Calu3 (cell line): ENCODE data around the gene PRF1. TPM values are rescaled to one million over a fixed set of nuclear protein-coding genes. Genes with fewer than 3 reads are reported as not detected.
A peak's percentile ranks its signal among the peaks of the same experiment; 100 is the strongest.

Experiments
- BruUV-seq: library from RNA; stranded (reverse); fragments of 400-500 nt; replicated peaks from 2 replicates; lab custom pipeline; 2021; lab: Mats Ljungman, UMichigan
- CTCF ChIA-PET: fragments of 300-600 bp; sonication (Branson Sonifier 250); formaldehyde crosslinking; loops from one replicate; lab custom pipeline; 2022; ENCODE audit warnings: antibody characterized with exemption; lab: Charles Lee
- DNase-seq: peaks from one replicate; pipeline ENCODE4 v3.0.0; 2022
- H3K27ac Mint-ChIP-seq: one replicate; pipeline ENCODE4 v1.8.0; 2022; ENCODE audit warnings: mixed read lengths; ENCODE audit not compliant: unreplicated experiment
- H3K27me3 Mint-ChIP-seq: one replicate; pipeline ENCODE4 v1.8.0; 2022; ENCODE audit warnings: mixed read lengths; ENCODE audit not compliant: unreplicated experiment
- H3K36me3 Mint-ChIP-seq: one replicate; pipeline ENCODE4 v1.8.0; 2022; ENCODE audit warnings: mild to moderate bottlenecking, moderate library complexity, mixed read lengths; ENCODE audit not compliant: insufficient read depth, unreplicated experiment
- H3K4me1 Mint-ChIP-seq: one replicate; pipeline ENCODE4 v1.8.0; 2022; ENCODE audit warnings: mild to moderate bottlenecking, low read depth, mixed read lengths; ENCODE audit not compliant: unreplicated experiment
- H3K4me3 Mint-ChIP-seq: one replicate; pipeline ENCODE4 v1.8.0; 2022; ENCODE audit warnings: mild to moderate bottlenecking, low read depth, moderate library complexity, mixed read lengths; ENCODE audit not compliant: unreplicated experiment
- H3K9me3 Mint-ChIP-seq: one replicate; pipeline ENCODE4 v1.8.0; 2022; ENCODE audit warnings: low read depth, mixed read lengths; ENCODE audit not compliant: unreplicated experiment
- intact Hi-C: fragments of 100-400 bp; cut with micrococcal nuclease; formaldehyde crosslinking; loops from one replicate; pipeline ENCODE4 v1.10.0; 2022; ENCODE audit not compliant: unreplicated experiment
- total RNA-seq: library from RNA; stranded (reverse); gene quantifications from 2 replicates; pipeline ENCODE4 v1.2.3, GENCODE V29; 2022
- TF ChIP-seq, protein P1 (sequence below): fragments of 200-600 bp; IDR thresholded peaks from one replicate; pipeline ENCODE4 v1.8.0; 2022; ENCODE audit warnings: antibody characterized with exemption; ENCODE audit not compliant: unreplicated experiment

Gene PRF1
- total RNA-seq, 1 experiment from 2014 or later: not detected

DNA sequence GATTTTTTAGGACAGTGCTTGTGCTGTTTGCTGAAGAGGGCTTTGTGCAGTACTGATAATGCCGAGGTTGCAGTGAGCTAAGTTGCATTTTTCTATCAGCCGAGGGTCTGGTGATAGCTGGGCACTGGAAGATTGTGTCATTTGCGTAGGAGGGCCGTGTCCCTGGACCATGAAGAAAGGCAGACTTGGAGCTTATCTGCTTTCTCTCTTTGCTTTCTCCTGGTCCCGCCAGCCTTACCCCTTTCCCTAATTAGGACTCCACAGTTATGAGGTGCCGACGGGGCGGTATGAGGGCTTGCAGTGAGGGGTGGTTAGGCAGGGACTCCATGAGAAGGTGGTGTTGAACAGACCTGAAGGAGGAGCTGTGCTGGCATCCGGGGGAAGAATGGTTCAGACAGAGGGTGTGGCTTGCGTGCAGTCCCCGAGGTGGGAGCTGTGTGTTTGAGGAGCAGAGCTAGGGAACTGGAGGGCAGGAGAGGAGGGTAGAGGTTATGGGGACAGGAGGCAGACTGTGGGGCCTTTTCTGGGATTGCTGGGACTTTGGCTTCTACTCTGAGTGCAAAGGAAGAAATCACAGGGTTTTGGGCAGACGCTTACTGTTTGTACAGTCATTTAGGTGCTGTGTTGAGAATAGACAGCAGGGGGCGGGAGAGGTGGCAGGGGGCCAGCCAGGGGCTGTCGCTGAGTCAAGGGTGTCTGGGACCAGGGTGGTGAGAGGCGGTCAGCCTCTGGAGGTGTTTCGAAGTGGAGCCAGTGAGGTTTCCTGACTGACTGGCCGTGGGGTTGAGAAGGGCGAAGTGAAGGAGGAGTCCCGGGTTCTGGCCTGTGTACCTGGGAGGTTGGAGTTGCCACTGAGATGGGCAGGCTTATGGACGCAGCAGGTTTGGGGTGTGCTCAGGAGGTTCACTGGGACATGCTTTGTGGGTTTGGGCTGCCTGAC is 43.4 kb downstream of the PRF1 start:
- H3K9me3 Mint-ChIP-seq: no peaks in the 10 kb centered on the region
- H3K4me3 Mint-ChIP-seq: peak overlapping the region; percentile 46
- BruUV-seq: no TSS peak
- H3K27me3 Mint-ChIP-seq: peaks cover 73% of the 10 kb centered on the region
- peaks cover 20% of the 10 kb centered on the region for H3K4me1 Mint-ChIP-seq
- CTCF ChIA-PET: interaction anchor here (0.6 to 1.3 kb wide), 8 partner anchors 9 to 200 kb away, joined by 3 to 7 read pairs (median 4); no protein-coding TSS in a partner anchor
- no peak overlapping the region for H3K27ac Mint-ChIP-seq
- TF ChIP-seq, protein P1, sequence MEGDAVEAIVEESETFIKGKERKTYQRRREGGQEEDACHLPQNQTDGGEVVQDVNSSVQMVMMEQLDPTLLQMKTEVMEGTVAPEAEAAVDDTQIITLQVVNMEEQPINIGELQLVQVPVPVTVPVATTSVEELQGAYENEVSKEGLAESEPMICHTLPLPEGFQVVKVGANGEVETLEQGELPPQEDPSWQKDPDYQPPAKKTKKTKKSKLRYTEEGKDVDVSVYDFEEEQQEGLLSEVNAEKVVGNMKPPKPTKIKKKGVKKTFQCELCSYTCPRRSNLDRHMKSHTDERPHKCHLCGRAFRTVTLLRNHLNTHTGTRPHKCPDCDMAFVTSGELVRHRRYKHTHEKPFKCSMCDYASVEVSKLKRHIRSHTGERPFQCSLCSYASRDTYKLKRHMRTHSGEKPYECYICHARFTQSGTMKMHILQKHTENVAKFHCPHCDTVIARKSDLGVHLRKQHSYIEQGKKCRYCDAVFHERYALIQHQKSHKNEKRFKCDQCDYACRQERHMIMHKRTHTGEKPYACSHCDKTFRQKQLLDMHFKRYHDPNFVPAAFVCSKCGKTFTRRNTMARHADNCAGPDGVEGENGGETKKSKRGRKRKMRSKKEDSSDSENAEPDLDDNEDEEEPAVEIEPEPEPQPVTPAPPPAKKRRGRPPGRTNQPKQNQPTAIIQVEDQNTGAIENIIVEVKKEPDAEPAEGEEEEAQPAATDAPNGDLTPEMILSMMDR: peak; percentile 71
- intact Hi-C loops: loop anchor here (1.0 kb wide), 1 partner anchor 19 kb away; no protein-coding TSS in a partner anchor
- DNase-seq: peak; percentile 86
- peaks cover 9% of the 10 kb centered on the region for H3K36me3 Mint-ChIP-seq

DNA sequence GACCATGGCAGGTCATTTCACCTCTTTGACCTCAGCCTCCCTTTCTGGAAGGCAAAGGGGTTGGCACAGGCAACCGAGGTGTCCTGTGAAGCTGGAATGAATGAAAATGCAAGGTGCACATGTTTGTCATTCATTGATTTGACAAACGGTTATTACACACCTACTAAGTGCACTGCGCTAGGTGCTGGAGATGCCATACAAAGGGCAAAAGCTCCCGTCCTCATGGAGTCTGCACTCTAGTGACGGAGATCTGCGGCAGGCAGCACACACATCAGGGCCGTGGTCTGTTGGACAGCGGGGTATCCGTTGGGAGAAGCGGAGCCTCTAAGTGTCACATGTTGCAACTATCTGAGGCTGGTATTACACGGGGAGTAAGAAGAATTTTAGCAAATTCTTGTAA is 44.2 kb downstream of the PRF1 start:
- H3K27ac Mint-ChIP-seq: no peak overlapping the region
- no TSS peak for BruUV-seq
- TF ChIP-seq, protein P1: no peak
- no peak for DNase-seq
- CTCF ChIA-PET: interaction anchor here (1.2 to 1.3 kb wide), 3 partner anchors 17 to 180 kb away, joined by 4 to 7 read pairs (median 4); no protein-coding TSS in a partner anchor
- intact Hi-C loops: no loop called here
- H3K27me3 Mint-ChIP-seq: peaks cover 70% of the 10 kb centered on the region
- peaks cover 9% of the 10 kb centered on the region for H3K36me3 Mint-ChIP-seq
- no peaks in the 10 kb centered on the region for H3K9me3 Mint-ChIP-seq
- peaks cover 20% of the 10 kb centered on the region for H3K4me1 Mint-ChIP-seq
- H3K4me3 Mint-ChIP-seq: no peak overlapping the region

DNA sequence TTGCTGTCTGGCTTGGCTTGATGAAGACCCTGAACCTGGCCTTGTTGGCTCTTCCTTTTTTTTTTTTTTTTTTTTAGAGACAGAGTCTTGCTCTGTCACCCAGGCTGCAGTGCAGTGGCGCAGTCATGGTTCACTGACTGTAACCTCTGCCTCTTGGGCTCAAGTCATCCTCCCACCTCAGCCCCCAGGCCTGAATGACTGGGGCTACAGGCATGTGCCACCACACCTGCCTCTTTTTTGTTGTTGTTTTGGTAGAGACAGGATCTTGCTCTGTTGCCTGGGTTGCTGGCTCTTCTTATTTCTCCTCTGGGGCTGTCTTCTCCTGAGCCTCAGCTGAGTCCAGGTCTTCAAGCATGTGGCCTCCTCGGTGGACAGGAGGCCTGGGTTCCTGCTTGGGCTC is 44.7 kb downstream of the PRF1 start:
- Mint-ChIP-seq H3K27me3 (peaks cover 70% of the 10 kb centered on the region), H3K9me3 (no peaks in the 10 kb centered on the region), H3K4me1 (peaks cover 20% of the 10 kb centered on the region), H3K36me3 (peaks cover 9% of the 10 kb centered on the region), H3K4me3 (no peak overlapping the region), H3K27ac (no peak overlapping the region)
- no peak for DNase-seq
- CTCF ChIA-PET: no interaction called here
- TF ChIP-seq, protein P1: no peak
- intact Hi-C loops: no loop called here
- BruUV-seq: no TSS peak

DNA sequence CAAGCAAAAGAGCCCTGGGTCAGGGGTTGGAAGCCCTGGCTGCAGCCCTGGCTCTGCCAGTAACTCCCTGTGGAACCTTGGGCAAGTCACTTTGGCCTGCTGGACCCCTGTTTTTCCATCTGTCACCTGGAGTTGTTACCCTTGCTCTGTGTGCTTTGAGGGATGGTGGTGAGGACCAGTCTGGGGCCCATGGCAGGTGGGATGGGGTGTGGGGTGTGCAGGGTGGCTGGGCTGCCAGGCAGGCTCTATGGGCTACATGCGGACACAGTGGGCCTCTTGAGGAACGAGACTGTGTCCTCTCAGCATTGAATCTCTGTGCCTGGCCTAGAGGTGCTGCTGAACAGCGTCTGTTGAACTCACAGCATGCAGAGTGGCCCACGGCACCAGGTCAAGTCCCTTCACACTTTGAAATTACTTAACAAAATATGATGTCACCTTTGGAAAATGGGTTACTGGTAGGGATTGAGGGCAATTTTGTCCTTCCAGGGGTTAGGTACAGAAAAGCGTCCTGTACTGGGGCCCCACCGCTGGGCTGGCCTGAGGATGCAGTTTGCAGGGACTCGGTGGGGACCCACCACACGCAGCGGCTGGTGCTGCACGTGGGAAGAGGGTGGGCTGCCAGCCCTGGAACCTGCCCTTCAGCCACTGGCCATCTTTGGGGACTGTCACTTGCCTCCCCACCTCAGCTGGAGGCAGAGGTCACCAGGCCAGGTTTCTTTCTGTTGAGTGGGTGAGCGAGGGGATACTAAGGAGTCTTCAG is 45.3 kb downstream of the PRF1 start:
- intact Hi-C loops: no loop called here
- BruUV-seq: no TSS peak

More for the DNA sequence above, 45.3 kb downstream of the PRF1 start:
- H3K27ac Mint-ChIP-seq: no peak overlapping the region
- CTCF ChIA-PET: no interaction called here
- peaks cover 20% of the 10 kb centered on the region for H3K4me1 Mint-ChIP-seq
- H3K9me3 Mint-ChIP-seq: no peaks in the 10 kb centered on the region
- H3K27me3 Mint-ChIP-seq: peaks cover 70% of the 10 kb centered on the region
- peaks cover 9% of the 10 kb centered on the region for H3K36me3 Mint-ChIP-seq
- no peak overlapping the region for H3K4me3 Mint-ChIP-seq
- TF ChIP-seq, protein P1: no peak
- no peak for DNase-seq
